SHP77 treated with DMSO at 0.1 percent for 48 hours (cell line): ENCODE measurements around the gene SPSB1.
A peak's percentile ranks its signal among the peaks of the same experiment; 100 is the strongest.

Experiments
- DNase-seq: peaks from one replicate; lab custom pipeline; 2025; lab: John Stamatoyannopoulos, UW

The SPSB1 gene

GRCh38 chr1:9260059-9260766 lies 32.5 kb upstream of the SPSB1 start:
- DNase-seq = no peak

GRCh38 chr1:9261496-9261895 lies 31.2 kb upstream of the SPSB1 start:
- no peak for DNase-seq

- no peak for DNase-seq
Observed at GRCh38 chr1:9262096-9262986, 30.4 kb upstream of the SPSB1 start.

DNA sequence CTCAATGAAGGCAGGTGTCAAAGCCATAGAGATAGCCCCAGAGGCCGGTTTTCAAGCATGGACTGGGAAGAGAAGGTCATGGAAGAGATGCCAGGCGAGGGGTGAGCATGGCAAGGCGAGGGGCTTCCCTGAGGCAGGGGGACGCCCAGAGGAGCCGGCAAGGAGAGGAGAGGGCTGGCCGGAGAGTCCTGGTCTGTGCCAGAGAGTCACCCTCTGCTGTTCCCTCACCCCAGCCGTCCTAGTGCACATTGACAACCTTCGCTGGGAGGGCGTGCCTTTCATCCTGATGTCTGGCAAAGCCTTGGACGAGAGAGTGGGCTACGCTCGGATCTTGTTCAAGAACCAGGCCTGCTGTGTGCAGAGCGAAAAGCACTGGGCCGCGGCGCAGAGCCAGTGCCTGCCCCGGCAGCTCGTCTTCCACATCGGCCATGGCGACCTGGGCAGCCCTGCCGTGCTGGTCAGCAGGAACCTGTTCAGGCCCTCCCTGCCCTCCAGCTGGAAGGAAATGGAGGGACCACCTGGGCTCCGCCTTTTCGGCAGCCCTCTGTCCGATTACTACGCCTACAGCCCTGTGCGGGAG lies 29.3 kb upstream of the SPSB1 start:
- no peak for DNase-seq

DNA sequence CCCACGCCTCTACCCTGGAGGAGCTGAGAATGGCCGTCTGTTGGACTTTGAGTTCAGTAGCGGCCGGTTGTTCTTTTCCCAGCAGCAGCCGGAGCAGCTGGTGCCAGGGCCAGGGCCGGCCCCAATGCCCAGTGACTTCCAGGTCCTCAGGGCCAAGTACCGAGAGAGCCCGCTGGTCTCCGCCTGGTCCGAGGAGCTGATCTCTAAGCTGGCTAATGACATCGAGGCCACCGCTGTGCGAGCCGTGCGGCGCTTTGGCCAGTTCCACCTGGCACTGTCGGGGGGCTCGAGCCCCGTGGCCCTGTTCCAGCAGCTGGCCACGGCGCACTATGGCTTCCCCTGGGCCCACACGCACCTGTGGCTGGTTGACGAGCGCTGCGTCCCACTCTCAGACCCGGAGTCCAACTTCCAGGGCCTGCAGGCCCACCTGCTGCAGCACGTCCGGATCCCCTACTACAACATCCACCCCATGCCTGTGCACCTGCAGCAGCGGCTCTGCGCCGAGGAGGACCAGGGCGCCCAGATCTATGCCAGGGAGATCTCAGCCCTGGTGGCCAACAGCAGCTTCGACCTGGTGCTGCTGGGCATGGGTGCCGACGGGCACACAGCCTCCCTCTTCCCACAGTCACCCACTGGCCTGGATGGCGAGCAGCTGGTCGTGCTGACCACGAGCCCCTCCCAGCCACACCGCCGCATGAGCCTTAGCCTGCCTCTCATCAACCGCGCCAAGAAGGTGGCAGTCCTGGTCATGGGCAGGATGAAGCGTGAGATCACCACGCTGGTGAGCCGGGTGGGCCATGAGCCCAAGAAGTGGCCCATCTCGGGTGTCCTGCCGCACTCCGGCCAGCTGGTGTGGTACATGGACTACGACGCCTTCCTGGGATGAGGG lies 28.5 kb upstream of the SPSB1 start:
- DNase-seq = no peak

DNA sequence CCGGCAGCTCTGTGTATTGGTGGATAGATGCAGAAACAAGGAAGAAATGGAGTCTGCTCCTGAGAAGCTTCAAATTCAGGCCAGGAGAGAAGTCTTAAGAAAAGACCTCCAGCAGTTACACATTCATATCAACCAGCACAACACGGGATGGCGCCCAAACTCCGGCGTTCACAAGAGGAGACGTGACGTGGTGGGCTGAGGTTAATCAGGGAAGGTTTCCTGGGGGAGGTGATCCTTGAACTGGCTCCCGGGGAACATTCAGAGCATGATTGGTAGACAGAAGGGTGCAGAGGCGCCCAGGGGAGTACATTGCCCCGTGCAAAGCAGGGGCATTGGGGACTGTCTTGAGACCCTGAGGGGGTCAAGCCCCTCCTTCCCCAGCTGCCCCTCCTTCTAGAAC lies 27.7 kb upstream of the SPSB1 start:
- no peak for DNase-seq

DNA sequence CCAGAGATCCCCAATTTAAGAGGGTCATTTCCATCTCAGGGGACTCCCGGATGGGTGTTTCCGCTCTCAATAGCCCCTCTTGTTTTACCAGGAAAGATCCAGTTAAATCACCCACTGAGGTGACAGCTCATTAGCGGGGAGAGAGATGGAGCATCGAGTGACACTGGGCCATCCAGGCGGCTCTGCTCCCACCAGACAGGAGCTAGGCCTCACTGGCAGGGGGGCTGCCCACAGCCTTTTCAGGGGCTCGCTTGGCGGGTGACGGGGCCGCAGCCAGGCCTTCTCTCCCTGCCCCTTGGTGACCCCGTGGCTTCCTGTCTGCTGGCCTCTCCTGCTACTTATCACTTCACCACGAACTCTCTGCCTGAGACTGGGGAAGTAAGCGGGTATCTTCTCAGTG lies 26.7 kb upstream of the SPSB1 start:
- no peak for DNase-seq

GRCh38 chr1:9267352-9267686 lies 25.4 kb upstream of the SPSB1 start:
- DNase-seq = no peak

DNA sequence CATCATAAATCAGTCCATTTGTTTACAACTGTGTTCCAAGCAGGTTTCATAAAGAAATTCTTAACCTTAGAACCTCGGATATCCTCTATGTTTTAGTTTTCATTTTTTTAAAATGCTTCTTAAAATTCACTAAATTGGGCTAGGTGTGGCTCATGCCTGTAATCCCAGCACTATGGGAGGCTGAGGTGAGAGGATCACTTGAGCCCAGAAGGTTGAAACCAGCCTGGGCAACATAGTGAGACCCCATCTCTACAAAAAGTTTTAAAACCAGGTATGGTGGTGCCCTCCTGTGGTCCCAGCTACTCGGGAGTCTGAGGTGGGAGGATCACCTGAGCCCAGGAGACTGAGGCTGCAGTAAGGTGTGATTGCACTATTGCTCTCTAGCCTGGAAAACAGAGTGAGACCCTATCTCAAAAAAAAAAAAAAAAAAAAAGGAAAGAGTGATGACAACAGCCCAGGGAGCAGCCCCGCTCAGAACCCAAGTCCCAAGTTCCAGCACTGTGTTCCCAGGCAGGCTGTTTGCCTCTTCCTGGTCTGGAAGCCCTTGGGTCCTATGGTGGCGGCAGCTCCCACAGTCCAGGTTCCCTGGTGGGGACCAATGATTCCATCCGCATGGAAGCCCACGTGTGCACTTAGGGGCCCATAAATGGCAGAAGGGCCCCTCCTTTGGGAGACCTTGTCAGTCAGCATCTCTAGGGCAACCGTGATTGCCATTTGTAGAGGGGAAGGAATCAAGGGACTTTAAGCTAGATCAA lies 24.7 kb upstream of the SPSB1 start:
- DNase-seq = no peak

GRCh38 chr1:9269078-9269501 lies 23.6 kb upstream of the SPSB1 start:
- peak; percentile 26 for DNase-seq

- no peak for DNase-seq
Observed at GRCh38 chr1:9269721-9270120, 23.0 kb upstream of the SPSB1 start.

- peak; percentile 12 for DNase-seq
Observed at GRCh38 chr1:9270290-9270883, 22.3 kb upstream of the SPSB1 start.

- DNase-seq = no peak
Observed at GRCh38 chr1:9271283-9271682, 21.4 kb upstream of the SPSB1 start.

- DNase-seq = no peak
Observed at GRCh38 chr1:9271861-9272595, 20.7 kb upstream of the SPSB1 start.

GRCh38 chr1:9273177-9273576 lies 19.5 kb upstream of the SPSB1 start:
- DNase-seq = no peak

GRCh38 chr1:9275161-9275560 lies 17.5 kb upstream of the SPSB1 start:
- DNase-seq = no peak

GRCh38 chr1:9275567-9276034 lies 17.1 kb upstream of the SPSB1 start:
- peak; percentile 33 for DNase-seq

DNA sequence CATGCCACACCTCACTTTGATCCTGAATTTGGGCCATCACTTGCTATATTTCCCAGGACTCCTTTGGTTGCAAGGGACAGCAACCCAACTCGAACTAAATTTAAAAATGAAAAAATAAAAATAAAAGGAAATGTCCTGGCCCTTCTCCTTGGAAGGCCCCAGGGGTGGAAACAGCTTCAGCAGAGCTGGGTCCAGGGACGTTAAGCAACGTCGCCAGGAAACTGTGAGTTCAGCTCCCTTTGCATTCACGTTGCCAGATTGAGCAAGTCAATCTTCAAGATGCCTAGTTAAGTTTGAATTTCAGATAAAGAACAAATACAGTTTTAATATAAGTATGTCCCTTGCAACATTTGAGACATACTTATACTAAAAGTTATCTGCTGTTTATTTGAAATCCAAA lies 14.6 kb upstream of the SPSB1 start:
- DNase-seq = no peak

DNA sequence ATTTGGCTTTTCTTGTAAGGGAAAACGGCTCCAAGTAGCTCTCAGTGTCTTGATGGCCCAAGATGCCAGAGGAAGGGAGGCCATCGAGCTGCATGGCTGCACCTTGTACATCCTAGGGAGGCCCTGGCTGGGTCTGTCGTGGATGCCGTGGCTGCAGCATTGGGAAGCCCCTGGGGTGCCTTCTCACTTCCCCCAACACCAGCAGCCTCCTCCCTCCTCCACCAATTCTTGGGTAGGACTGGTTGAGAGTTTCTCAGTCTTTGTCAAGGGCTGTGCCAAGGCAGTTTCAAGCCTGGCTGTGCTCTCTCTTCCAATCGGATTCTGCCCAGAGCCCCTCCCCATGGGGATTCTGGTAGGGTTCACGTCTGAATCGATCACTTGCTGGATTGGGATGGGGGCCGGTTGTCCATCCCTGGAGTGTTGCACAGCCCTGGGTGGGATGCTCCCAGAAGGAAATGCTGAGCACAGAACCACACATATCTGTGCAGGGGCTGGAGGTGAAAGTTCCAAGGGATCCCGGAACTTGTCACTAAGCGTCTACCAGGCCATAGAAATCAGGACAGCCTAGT lies 14.0 kb upstream of the SPSB1 start:
- no peak for DNase-seq
